Type B pancreatic cell (in vitro differentiated cells): ENCODE results near the gene EHBP1L1. TPM values are rescaled to one million over a fixed set of nuclear protein-coding genes. Genes with fewer than 3 reads are reported as not detected.
A peak's percentile ranks its signal among the peaks of the same experiment; 100 is the strongest.

Experiments
- DNase-seq: peaks from one replicate; pipeline ENCODE4 v3.0.0; 2021; ENCODE audit warnings: mixed read lengths; ENCODE audit not compliant: unreplicated experiment; ENCODE audit errors: extremely low spot score
- H3K27ac Mint-ChIP-seq: 2 replicates; pipeline ENCODE4 v1.8.0; 2021; ENCODE audit warnings: mild to moderate bottlenecking, mixed read lengths
- H3K27me3 Mint-ChIP-seq: 2 replicates; pipeline ENCODE4 v1.8.0; 2021; ENCODE audit warnings: mixed read lengths
- H3K36me3 Mint-ChIP-seq: 2 replicates; pipeline ENCODE4 v1.8.0; 2021; ENCODE audit warnings: mixed read lengths
- H3K4me1 Mint-ChIP-seq: one replicate; pipeline ENCODE4 v1.8.0; 2021; ENCODE audit warnings: mixed read lengths; ENCODE audit not compliant: unreplicated experiment
- H3K4me3 Mint-ChIP-seq: 2 replicates; pipeline ENCODE4 v1.8.0; 2021; ENCODE audit warnings: mild to moderate bottlenecking, mixed read lengths
- H3K9me3 Mint-ChIP-seq: 2 replicates; pipeline ENCODE4 v1.8.0; 2021; ENCODE audit warnings: mixed read lengths
- total RNA-seq: library from RNA; stranded (reverse); gene quantifications from 2 replicates; pipeline ENCODE4 v1.2.1, GENCODE V29; 2021; ENCODE audit warnings: low replicate concordance
- TF ChIP-seq, protein P1 (sequence below): fragments of 200-600 bp; sonication (generic); conservative IDR thresholded peaks from 2 replicates; pipeline ENCODE4 v1.5.0; 2021; ENCODE audit warnings: antibody characterized with exemption, mild to moderate bottlenecking

The EHBP1L1 gene
- total RNA-seq, 1 donor from 2014 or later = 14.7 TPM

GRCh38 chr11:65625628-65626342, 49.9 kb downstream of the EHBP1L1 start:
- DNase-seq = no peak
- Mint-ChIP-seq H3K4me3 (no peak overlapping the region), H3K4me1 (no peaks in the 10 kb centered on the region), H3K27me3 (no peaks in the 10 kb centered on the region), H3K36me3 (no peaks in the 10 kb centered on the region), H3K27ac (no peak overlapping the region), H3K9me3 (no peaks in the 10 kb centered on the region)
- TF ChIP-seq, protein P1, sequence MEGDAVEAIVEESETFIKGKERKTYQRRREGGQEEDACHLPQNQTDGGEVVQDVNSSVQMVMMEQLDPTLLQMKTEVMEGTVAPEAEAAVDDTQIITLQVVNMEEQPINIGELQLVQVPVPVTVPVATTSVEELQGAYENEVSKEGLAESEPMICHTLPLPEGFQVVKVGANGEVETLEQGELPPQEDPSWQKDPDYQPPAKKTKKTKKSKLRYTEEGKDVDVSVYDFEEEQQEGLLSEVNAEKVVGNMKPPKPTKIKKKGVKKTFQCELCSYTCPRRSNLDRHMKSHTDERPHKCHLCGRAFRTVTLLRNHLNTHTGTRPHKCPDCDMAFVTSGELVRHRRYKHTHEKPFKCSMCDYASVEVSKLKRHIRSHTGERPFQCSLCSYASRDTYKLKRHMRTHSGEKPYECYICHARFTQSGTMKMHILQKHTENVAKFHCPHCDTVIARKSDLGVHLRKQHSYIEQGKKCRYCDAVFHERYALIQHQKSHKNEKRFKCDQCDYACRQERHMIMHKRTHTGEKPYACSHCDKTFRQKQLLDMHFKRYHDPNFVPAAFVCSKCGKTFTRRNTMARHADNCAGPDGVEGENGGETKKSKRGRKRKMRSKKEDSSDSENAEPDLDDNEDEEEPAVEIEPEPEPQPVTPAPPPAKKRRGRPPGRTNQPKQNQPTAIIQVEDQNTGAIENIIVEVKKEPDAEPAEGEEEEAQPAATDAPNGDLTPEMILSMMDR = peak; percentile 68

GRCh38 chr11:65627202-65627601, 51.3 kb downstream of the EHBP1L1 start:
- DNase-seq = no peak
- Mint-ChIP-seq H3K27ac (no peak overlapping the region), H3K4me1 (no peaks in the 10 kb centered on the region), H3K27me3 (no peaks in the 10 kb centered on the region), H3K36me3 (no peaks in the 10 kb centered on the region), H3K9me3 (no peaks in the 10 kb centered on the region), H3K4me3 (no peak overlapping the region)
- TF ChIP-seq, protein P1 = no peak

DNA sequence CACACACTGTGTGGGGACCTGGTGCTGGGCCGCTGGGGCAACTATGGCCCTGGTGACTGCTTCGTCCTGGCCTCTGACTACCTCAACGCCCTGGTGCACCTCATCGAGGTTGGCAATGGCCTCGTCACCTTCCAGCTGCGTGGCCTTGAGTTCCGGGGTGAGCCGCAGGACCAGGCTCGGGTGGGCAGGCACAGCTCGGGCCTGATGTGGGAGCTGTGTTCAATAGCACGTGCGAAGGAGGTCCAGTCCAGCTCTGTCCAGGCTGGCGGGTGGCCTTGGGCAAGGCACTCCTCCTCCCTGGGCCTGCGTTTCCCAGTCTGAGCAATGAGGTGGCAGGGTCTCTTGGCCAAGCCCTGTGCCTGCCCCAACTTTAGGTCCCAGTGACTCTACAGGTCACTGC, 53.7 kb downstream of the EHBP1L1 start:
- no peaks in the 10 kb centered on the region for H3K27me3 Mint-ChIP-seq
- H3K36me3 Mint-ChIP-seq = no peaks in the 10 kb centered on the region
- no peak overlapping the region for H3K4me3 Mint-ChIP-seq
- DNase-seq = no peak
- H3K4me1 Mint-ChIP-seq = no peaks in the 10 kb centered on the region
- no peak overlapping the region for H3K27ac Mint-ChIP-seq
- no peaks in the 10 kb centered on the region for H3K9me3 Mint-ChIP-seq
- TF ChIP-seq, protein P1 = no peak

GRCh38 chr11:65630215-65630614, 54.4 kb downstream of the EHBP1L1 start:
- H3K4me1 Mint-ChIP-seq = no peaks in the 10 kb centered on the region
- TF ChIP-seq, protein P1 = no peak
- no peak overlapping the region for H3K4me3 Mint-ChIP-seq
- no peaks in the 10 kb centered on the region for H3K36me3 Mint-ChIP-seq
- no peaks in the 10 kb centered on the region for H3K9me3 Mint-ChIP-seq
- no peak for DNase-seq
- no peak overlapping the region for H3K27ac Mint-ChIP-seq
- H3K27me3 Mint-ChIP-seq = no peaks in the 10 kb centered on the region

GRCh38 chr11:65633390-65634108, 57.7 kb downstream of the EHBP1L1 start:
- no peaks in the 10 kb centered on the region for H3K9me3 Mint-ChIP-seq
- no peak overlapping the region for H3K4me3 Mint-ChIP-seq
- no peak overlapping the region for H3K27ac Mint-ChIP-seq
- H3K4me1 Mint-ChIP-seq = no peaks in the 10 kb centered on the region
- H3K36me3 Mint-ChIP-seq = no peaks in the 10 kb centered on the region
- DNase-seq = no peak
- no peaks in the 10 kb centered on the region for H3K27me3 Mint-ChIP-seq
- TF ChIP-seq, protein P1 = no peak
